Activated CD4-positive, alpha-beta T cell treated with anti-CD3 and anti-CD28 coated beads, Interleukin-10, Interleukin-2, amounts not matched to agents 100 ng/mL and 50 ng/mL, durations not matched to agents 16 hours and 8 hours (primary cell): ENCODE data around the gene FAM83F.
"Not testable (repeated sequence)": the region's sequence is repeated elsewhere in the genome, so short reads cannot be mapped to it uniquely, and the experiment has no call there.

Experiments used
- DNase-seq: peaks from one replicate; pipeline ENCODE4 v3.0.0-alpha.2; 2020

The FAM83F gene

GRCh38 chr22:40019100-40019499 is 24.3 kb downstream of the FAM83F start:
- no peak for DNase-seq

- no peak for DNase-seq
Observed at GRCh38 chr22:40020956-40021355, 26.2 kb downstream of the FAM83F start.

- no peak for DNase-seq
Observed at GRCh38 chr22:40021401-40022000, 26.7 kb downstream of the FAM83F start.

- DNase-seq: no peak
Observed at GRCh38 chr22:40022536-40023240, 27.9 kb downstream of the FAM83F start.

GRCh38 chr22:40023341-40023841 is 28.6 kb downstream of the FAM83F start:
- DNase-seq: no peak

- DNase-seq: peak; percentile 67
Observed at GRCh38 chr22:40024201-40025061, 29.7 kb downstream of the FAM83F start.

GRCh38 chr22:40025062-40025379 is 30.3 kb downstream of the FAM83F start:
- DNase-seq: not testable (repeated sequence)

GRCh38 chr22:40025856-40026255 is 31.1 kb downstream of the FAM83F start:
- no peak for DNase-seq

- DNase-seq: no peak
Observed at GRCh38 chr22:40026641-40027040, 31.9 kb downstream of the FAM83F start.

- DNase-seq: no peak
Observed at GRCh38 chr22:40027191-40028097, 32.7 kb downstream of the FAM83F start.

GRCh38 chr22:40028098-40028425 is 33.3 kb downstream of the FAM83F start:
- no peak for DNase-seq

GRCh38 chr22:40029189-40029890 is 34.6 kb downstream of the FAM83F start:
- no peak for DNase-seq

- no peak for DNase-seq
Observed at GRCh38 chr22:40030026-40030757, 35.4 kb downstream of the FAM83F start.

GRCh38 chr22:40030758-40031095 is 36.0 kb downstream of the FAM83F start:
- DNase-seq: no peak

GRCh38 chr22:40031766-40032470 is 37.2 kb downstream of the FAM83F start:
- no peak for DNase-seq

- no peak for DNase-seq
Observed at GRCh38 chr22:40033586-40034380, 39.0 kb downstream of the FAM83F start.

GRCh38 chr22:40035351-40035750 is 40.6 kb downstream of the FAM83F start:
- DNase-seq: no peak

GRCh38 chr22:40036126-40036525 is 41.4 kb downstream of the FAM83F start:
- DNase-seq: no peak

- DNase-seq: peak; percentile 72
Observed at GRCh38 chr22:40036591-40037225, 42.0 kb downstream of the FAM83F start.

GRCh38 chr22:40037320-40037719 is 42.6 kb downstream of the FAM83F start:
- no peak for DNase-seq
